GM12891 (cell line): ENCODE results near the gene SKIDA1.
A peak's percentile ranks its signal among the peaks of the same experiment; 100 is the strongest.

Experiments used
- DNase-seq: peaks from one replicate; pipeline ENCODE4 v3.0.0; 2011; ENCODE audit warnings: low spot score; ENCODE audit not compliant: insufficient read length
- FAIRE-seq: peaks from 2 replicates; lab custom pipeline; 2011; peaks lifted over from hg19 to GRCh38; lab: Jason Lieb, UNC
- PAX5 ChIP-seq: IDR thresholded peaks from 2 replicates; pipeline ENCODE4 v1.6.1; 2011; ENCODE audit warnings: low read length, moderate library complexity, mild to moderate bottlenecking; ENCODE audit not compliant: insufficient read depth, severe bottlenecking
- POLR2A ChIP-seq: IDR thresholded peaks from 2 replicates; pipeline ENCODE4 v1.6.1; 2011; ENCODE audit warnings: low read depth, low read length, control low read depth
- POLR2AphosphoS5 ChIP-seq: IDR thresholded peaks from 2 replicates; pipeline ENCODE4 v1.6.1; 2011; ENCODE audit warnings: low read depth, low read length, control low read depth
- POU2F2 ChIP-seq: IDR thresholded peaks from 2 replicates; pipeline ENCODE4 v1.6.1; 2011; ENCODE audit warnings: low read depth, mild to moderate bottlenecking, control low read depth, low read length, moderate library complexity
- SPI1 ChIP-seq: IDR thresholded peaks from 2 replicates; pipeline ENCODE4 v1.6.1; 2011; ENCODE audit warnings: low read depth, low read length, control low read depth
- TAF1 ChIP-seq: IDR thresholded peaks from 2 replicates; pipeline ENCODE4 v1.6.1; 2011; ENCODE audit warnings: low read depth, low read length, control low read depth

SKIDA1 gene

GRCh38 chr10:21502348-21502740 lies 23.1 kb downstream of the SKIDA1 start:
- no peak for DNase-seq
- TF ChIP-seq PAX5, result no peak
- TF ChIP-seq TAF1, result no peak
- no peak for TF ChIP-seq POLR2AphosphoS5
- no peak for TF ChIP-seq SPI1
- TF ChIP-seq POU2F2, result no peak
- TF ChIP-seq POLR2A, result no peak
- no peak for FAIRE-seq

- FAIRE-seq (no peak), DNase-seq (no peak)
- TF ChIP-seq POLR2A (no peak), POLR2AphosphoS5 (no peak), TAF1 (no peak), POU2F2 (no peak)
These were observed 23.6 kb downstream of the SKIDA1 start for GRCh38 chr10:21501731-21502347.

- DNase-seq (no peak), FAIRE-seq (no peak)
- TF ChIP-seq TAF1 (no peak), SPI1 (no peak)
These were observed 24.4 kb downstream of the SKIDA1 start for GRCh38 chr10:21501091-21501490.

- no peak for DNase-seq
- no peak for TF ChIP-seq POU2F2
- TF ChIP-seq PAX5, result no peak
- TF ChIP-seq TAF1, result no peak
- TF ChIP-seq SPI1, result no peak
- TF ChIP-seq POLR2A, result no peak
- no peak for TF ChIP-seq POLR2AphosphoS5
- no peak for FAIRE-seq
These were observed 24.9 kb downstream of the SKIDA1 start for GRCh38 chr10:21500578-21500910.

- peak; percentile 41 for FAIRE-seq
- DNase-seq, result no peak
- TF ChIP-seq PAX5 (no peak), POLR2AphosphoS5 (no peak), TAF1 (no peak), POU2F2 (no peak), SPI1 (no peak), POLR2A (no peak)
These were observed 25.5 kb downstream of the SKIDA1 start for GRCh38 chr10:21499701-21500577.

- TF ChIP-seq POU2F2 (no peak), TAF1 (no peak), SPI1 (no peak), PAX5 (no peak), POLR2A (no peak), POLR2AphosphoS5 (no peak)
- no peak for FAIRE-seq
- no peak for DNase-seq
These were observed 26.5 kb downstream of the SKIDA1 start for GRCh38 chr10:21498986-21499385.

- TF ChIP-seq POU2F2, result no peak
- TF ChIP-seq TAF1, result no peak
- no peak for TF ChIP-seq SPI1
- no peak for TF ChIP-seq POLR2AphosphoS5
- TF ChIP-seq PAX5, result no peak
- TF ChIP-seq POLR2A, result no peak
- DNase-seq (no peak), FAIRE-seq (no peak)
These were observed 27.1 kb downstream of the SKIDA1 start for GRCh38 chr10:21498377-21498776.

GRCh38 chr10:21497177-21497807 lies 28.2 kb downstream of the SKIDA1 start:
- DNase-seq (no peak), FAIRE-seq (no peak)
- no peak for TF ChIP-seq POLR2AphosphoS5
- TF ChIP-seq POU2F2, result no peak
- no peak for TF ChIP-seq POLR2A
- no peak for TF ChIP-seq TAF1
- TF ChIP-seq PAX5, result no peak
- TF ChIP-seq SPI1, result no peak

- peak; percentile 90 for FAIRE-seq
- TF ChIP-seq PAX5, result no peak
- TF ChIP-seq TAF1, result no peak
- TF ChIP-seq POLR2A, result no peak
- TF ChIP-seq SPI1, result no peak
- TF ChIP-seq POU2F2, result no peak
- TF ChIP-seq POLR2AphosphoS5, result no peak
- no peak for DNase-seq
These were observed 28.9 kb downstream of the SKIDA1 start for GRCh38 chr10:21496343-21497176.

- DNase-seq (peak; percentile 95), FAIRE-seq (peak; percentile 97)
- TF ChIP-seq POLR2AphosphoS5, result no peak
- TF ChIP-seq POLR2A, result no peak
- no peak for TF ChIP-seq POU2F2
- TF ChIP-seq PAX5, result no peak
- no peak for TF ChIP-seq TAF1
- no peak for TF ChIP-seq SPI1
These were observed 29.6 kb downstream of the SKIDA1 start for GRCh38 chr10:21495752-21496342.
